Activated CD4-positive, CD25-positive, alpha-beta regulatory T cell (primary cell): Measurements from ENCODE around the gene TMEM132A.

Experiments
- DNase-seq, 4 experiments: peaks; one replicate each; lab custom pipeline; 2025; lab: John Stamatoyannopoulos, UW

Gene TMEM132A, protein sequence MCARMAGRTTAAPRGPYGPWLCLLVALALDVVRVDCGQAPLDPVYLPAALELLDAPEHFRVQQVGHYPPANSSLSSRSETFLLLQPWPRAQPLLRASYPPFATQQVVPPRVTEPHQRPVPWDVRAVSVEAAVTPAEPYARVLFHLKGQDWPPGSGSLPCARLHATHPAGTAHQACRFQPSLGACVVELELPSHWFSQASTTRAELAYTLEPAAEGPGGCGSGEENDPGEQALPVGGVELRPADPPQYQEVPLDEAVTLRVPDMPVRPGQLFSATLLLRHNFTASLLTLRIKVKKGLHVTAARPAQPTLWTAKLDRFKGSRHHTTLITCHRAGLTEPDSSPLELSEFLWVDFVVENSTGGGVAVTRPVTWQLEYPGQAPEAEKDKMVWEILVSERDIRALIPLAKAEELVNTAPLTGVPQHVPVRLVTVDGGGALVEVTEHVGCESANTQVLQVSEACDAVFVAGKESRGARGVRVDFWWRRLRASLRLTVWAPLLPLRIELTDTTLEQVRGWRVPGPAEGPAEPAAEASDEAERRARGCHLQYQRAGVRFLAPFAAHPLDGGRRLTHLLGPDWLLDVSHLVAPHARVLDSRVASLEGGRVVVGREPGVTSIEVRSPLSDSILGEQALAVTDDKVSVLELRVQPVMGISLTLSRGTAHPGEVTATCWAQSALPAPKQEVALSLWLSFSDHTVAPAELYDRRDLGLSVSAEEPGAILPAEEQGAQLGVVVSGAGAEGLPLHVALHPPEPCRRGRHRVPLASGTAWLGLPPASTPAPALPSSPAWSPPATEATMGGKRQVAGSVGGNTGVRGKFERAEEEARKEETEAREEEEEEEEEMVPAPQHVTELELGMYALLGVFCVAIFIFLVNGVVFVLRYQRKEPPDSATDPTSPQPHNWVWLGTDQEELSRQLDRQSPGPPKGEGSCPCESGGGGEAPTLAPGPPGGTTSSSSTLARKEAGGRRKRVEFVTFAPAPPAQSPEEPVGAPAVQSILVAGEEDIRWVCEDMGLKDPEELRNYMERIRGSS

DNA sequence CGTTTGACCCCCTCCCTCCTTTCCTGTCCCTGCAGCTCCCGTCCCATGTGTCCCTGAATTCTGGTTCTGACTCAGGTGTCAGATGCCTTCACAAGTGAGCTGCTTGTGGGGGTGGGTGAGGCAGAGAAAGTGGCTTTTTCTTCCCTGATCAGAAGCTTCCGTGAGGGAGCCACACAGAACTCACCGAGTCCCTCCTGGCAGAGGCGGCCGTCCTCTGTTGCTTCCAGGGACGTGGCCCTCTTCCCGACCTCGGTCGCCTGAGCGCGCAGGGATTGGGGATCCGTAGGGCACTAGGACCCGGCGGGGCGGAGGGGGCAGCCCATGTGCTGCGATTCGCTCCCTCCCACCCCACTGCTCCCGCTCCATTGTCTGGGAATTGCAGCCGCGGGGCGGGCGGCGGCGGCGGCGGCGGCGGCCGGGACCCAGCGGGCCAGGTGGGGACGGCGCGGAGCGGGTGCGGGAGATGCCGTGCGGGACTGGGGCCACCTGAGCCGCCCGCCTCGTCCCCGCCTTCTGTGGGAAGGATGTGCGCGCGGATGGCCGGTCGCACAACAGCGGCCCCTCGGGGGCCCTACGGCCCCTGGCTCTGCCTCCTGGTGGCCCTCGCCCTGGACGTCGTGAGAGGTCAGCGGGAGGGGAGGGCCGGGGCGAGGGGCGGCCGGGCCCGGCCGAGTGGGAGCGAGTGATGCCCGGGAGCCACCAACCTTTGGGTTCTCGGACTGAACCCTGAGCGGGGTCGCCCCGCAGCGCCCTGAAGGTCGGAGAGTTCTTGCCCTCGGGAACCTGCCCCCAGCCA is at the start of gene TMEM132A:
TSS of gene TMEM132A (plus strand) at position 351 of the 796 bp plus-strand sequence. CDS start at position 525, 174 bp downstream.
- DNase-seq: no peak

DNA sequence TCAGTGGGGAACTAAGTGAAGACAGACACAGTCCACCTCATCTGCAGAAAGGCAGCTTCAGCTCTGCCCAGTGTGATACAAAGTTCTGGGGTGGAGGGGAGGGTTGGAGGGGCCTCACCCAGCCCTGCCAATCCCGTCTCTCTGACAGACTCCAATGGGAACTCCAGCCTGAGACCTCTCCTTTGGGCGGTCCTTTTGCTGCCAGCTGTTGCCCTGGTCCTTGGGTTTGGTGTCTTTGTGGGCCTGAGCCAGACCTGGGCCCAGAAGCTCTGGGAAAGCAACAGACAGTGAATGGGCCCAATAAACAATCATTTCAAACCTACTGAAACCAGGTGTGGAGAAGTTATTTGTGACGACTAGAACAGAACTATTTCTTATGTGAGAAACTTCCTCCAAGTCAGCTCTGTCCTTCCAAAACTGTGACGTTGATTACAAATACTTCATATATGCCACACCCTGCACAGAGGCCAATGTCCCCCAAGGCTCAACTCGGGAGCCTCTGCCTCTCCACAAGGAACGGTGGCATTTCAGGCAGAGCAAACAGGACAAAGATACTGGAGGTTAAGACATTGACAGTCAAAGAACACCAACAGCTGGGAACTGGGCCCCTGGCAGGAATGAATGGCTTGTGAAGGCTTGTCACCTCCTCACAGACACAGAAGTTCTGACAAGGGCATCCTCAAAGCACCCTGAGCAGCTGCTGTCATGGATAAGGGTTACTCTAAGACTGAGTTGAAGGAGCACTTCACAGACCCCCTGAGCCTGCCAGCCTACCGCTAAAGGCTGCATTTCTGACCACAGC is 48.7 kb upstream of the TMEM132A start:
- DNase-seq: no peak

DNA sequence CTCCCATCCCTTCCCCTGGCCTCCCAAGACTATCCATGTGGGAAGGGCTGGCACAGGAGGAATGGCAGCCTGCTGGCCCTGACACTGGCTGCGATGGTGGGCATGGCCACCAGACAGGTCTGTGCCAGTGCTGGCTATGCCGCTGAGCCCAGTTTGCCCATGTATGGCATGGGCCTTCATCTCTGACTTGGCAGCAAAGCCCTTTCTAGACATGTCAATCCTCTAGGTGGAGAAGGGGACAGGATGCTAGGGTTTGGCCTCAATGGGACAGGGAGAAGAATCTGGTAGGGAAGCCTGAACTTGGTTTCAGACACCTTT is 48.1 kb upstream of the TMEM132A start:
- DNase-seq: no peak

DNA sequence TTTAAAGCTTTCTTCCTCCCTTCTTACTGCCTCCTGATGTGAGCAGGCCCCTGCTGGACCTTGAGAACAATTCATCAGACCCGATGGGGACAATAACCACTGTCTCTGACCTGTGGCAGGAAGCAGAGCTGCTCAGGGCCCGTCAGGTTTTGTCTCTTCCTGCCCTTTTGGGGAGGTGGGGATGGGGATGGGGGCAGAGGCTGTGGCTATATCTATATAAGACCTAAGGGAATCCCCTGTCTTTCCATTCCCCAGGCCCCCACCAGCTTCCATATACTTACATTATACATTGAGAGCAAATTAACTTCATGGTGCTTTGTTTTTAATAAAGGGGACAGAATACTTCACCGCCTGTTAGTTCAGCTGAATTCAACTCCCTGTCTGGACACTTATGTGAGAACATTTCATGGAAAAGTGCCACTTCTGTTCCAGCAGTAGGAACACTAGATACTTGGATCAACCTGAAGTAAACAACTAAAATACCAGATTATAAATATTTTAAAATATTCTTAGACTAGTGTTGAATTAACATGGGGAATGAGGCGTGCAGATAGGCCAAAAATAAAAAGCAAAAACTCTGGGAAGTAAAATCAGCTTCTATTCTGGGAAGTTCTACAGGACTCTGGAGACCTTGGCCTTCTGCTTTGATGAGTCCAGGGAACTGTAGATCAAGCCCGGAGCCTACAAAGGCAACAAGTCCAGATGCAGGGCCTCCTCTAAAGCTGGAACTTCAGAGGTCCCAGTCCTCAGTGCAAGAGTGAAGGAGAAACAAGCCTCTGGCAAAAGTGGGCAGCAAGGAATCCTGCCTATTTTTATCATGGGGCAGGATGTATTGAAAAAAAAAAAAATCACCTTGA is 45.8 kb upstream of the TMEM132A start:
- DNase-seq: no peak

DNA sequence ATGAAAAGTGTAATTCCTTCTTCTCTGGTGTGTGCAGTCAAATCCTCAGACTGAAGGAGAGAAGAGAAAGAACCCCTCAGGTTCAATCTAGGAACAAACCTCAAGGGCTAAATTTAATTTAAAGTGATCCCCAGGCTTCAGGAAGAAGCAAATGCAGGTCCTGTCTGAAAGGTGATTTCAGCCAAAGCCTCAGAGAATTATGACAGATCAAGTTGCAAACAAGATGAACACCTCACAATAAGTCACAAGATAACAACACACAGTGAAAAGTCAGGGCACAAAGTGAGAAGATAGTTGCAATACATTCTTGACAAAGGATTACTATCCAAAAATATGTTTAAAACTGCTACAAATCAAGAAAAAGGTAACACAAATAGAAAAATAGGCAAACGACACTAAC is 45.2 kb upstream of the TMEM132A start:
- no peak for DNase-seq

DNA sequence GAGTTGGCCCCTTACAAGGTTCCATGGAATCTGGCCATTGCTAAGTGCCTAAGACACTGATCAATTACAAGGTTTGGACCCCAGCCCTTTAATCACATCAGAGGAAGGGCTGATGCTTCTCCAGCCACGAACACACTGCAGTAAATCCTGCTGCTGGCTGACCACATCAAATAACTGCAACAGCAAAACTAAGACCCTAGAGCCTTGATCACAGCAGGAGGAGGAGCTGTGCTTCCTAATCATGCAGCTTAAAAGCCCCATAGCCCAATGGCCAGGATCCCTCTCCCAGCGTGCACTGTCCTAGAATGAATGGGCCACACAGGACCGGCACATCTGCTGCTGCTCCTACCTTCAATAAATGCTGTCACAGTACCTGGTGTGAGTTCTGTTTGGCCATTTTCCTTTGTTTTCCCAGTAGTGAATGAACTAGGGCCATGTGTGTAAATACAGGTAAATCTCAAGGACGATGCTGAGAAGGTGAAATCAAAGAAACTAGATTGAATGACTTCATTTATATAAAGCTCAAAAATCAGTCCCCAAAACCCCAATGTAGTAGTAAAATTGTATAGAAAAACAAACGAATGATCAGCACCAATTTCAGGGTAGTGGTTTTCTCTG is 44.2 kb upstream of the TMEM132A start:
- DNase-seq: no peak

DNA sequence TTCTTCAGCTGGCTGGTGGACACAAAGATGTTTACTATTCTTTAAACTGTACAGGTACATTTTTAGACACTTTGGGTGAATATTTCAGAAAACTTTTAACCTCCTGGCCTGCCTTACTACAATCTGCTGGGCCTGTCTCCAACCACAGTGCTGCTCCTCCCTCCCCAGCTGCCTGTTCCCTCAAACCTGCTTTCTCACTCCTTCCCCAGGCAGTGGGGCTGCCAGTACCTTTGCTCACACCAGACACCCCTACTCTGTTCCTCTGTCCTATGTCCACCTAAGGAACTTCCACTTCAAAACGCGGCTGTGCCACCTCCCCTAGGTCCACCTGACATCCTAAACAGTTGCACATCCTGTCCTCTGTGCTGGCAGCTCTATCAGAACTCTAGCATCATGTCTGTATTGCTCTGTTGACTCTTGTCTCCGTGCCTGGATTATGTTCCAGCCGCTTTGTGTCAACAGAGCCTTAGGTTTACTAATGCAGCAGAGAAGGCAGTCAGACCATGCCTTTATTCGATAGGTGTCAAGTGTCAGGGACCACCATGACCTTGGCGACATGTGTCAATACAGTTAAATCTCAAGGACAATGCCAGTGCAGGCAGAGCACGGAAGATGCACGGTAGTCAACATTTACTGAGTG is 43.5 kb upstream of the TMEM132A start:
- no peak for DNase-seq

DNA sequence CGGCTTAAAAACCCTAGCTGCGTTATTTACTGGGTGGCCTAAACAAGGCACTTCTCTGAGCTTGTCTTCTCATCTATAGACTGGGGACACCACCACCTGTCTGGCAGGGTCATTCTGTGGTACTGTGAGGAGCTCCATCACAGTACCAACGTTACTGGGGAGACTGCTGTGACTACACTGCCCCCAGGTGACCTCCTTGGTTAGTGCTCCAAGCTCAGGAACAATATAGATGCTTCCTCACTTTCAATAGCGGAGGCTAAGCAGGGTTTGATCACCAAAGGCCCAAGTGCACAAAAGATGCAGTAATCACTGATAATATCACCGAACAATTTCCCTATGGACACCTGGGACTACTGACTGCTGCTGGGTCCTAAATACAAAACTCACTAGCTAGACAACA is 36.7 kb upstream of the TMEM132A start:
- DNase-seq: no peak

DNA sequence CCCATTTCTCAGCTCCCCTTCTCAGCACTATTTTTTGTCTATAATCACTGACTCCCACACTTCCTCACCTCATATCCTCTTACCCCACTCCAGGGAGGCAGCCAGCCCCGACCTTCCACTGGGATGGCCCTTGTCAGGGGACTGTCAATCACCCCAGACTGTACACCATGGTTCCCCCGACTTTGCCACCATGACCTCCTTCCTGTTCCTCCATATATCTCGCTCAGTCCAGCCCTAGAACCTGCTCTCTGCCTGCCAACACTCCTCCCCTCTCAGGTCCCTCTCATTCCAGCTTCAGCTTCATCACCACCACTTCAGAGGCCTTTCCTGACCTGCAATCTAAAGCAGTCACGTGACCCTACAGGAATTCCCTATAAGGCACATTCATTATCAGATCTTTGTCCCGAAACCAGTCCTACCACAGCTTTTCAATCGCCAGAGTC is 34.4 kb upstream of the TMEM132A start:
- DNase-seq: no peak

DNA sequence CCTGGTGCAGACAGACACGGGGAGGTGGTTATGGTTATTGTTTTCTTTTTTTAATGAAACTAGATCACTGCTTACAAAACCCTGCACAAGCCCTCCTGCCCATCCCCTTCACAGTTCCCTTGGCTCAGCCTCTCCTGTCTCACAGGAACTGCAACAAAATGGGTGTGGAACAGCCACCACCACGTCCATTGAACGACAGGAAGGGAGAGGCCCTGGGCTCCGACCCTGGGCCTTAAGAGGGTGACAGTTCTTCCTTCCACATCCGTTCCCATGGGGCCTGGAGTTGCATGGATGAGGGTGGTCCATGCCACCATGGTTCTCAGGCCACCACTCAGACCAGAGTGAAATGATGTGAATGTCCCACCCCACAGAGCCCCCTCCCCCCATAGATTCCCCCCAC is 33.6 kb upstream of the TMEM132A start:
- DNase-seq: no peak

DNA sequence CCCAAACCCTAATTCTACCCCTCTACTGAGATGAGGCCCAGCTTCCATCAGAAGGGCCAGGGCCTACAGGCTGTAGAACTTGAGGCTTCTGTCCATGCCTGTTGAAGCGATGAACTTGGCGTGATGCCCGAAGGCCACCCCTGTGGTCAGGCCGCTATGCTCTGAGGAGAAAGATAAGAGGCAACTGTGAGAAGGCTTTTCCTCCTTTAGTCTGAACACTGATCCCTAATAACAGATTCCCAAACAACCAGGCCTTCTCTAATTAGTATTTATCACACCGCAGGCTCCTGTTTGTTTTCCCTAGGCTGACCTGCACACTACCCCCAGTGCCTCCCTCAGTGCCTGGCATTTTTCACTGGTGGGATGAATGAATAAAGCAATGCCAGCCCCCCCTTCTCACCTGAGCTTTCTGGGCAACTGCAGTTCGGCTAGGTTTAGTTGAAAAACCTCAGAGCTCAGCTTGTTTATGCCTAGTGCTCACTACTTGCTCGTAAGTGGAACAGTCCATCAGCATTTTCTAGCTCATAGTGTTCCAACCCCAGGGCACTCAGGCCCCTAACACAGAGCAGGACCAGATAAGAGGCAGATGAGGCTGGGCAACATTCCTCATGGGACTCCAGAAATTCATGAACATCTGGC is 33.0 kb upstream of the TMEM132A start:
- DNase-seq: no peak

DNA sequence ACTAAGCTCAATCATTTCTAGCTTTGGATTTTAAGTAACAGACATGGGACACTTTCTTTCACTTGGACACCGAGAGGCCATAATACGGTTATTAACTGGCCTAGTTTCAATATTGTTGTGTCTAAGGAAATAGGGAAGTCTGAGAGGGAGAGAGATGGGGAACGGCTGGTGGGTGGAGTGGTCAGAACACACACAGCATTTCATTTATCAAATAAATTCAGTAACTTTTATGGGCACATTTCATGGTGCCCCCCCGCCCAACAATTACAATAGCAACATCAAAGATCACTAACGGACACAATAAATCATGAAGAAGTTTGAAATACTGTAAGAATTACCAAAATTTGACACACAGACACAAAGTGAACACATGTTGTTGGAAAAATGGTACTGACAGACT is 28.6 kb upstream of the TMEM132A start:
- DNase-seq: no peak

DNA sequence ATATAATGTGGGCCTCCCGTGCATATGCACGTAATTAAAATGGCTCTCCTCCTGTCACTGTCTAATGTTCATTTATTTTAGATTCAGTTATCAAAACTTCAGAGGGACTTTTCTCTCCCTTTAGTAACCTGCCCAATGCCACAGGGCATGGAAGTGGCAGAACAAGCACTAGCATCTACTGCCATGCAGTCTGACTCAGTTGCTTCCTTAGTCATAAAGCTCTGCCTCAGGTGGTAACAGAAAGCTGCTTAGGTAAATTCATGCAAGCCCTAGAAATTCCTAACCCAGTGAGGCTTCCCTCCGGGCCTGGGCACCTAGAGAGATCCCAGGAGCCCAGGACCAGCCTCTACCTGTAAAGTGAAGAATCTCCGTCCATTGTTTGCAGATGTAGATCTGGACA is 26.8 kb upstream of the TMEM132A start:
- DNase-seq: no peak

DNA sequence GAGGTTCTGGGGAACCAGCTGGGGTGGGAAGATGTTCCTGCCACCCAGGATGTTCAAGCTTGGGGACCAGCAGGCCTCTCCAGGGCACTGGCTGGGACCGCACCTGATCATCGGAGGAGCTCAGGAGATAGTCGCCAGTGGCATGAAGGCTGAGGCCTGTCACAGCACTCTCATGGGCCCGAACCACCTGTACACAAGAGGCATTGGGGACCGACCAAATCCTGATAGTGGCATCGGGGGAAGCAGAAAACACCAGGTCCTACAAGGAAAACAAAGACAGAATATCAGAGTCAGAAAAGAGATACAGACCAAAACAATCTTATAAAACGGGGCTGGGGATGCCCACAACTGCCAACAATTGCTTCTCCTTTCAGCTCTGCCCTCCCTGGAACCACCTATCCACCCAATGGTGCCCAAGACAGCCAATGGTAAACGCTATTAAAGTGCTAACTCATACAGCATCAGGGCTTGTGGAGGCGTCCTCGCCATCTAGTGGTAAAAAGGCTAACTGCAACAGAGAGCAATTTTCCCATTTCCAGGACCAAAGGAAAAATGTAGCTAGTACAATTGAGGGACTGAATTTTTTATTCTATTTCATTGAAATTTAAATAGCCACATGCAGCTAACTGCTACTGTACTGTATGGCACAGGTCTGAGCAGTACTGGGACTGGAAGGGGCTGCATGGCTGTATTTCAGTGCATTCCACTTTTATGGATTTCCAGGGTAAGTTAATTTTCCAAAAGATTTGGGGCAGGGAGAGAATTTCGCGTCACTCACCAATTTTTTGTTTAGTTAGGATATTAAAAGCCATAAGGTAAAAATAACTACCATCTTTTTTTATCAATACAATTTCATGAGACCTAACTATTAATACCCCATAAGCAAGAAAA is 25.0 kb upstream of the TMEM132A start:
- DNase-seq: no peak

DNA sequence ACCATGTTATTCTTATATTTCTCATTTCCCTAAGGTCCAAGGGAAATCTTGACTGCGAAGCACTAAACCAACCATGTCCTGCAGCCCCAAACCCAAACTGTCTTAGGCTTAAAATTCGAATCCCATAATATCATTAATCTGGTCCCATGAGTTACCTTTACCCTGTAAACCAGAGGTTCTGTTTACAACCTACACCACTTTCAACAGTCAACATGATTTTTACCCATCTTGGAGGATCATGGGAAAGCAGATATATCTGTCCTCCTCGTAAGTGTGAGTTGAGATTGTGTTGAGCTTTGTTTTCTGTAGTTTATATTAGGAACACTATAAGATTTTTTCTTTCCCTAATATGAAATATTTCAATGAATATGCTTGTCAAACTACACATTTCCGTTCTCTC is 24.3 kb upstream of the TMEM132A start:
- DNase-seq: no peak

DNA sequence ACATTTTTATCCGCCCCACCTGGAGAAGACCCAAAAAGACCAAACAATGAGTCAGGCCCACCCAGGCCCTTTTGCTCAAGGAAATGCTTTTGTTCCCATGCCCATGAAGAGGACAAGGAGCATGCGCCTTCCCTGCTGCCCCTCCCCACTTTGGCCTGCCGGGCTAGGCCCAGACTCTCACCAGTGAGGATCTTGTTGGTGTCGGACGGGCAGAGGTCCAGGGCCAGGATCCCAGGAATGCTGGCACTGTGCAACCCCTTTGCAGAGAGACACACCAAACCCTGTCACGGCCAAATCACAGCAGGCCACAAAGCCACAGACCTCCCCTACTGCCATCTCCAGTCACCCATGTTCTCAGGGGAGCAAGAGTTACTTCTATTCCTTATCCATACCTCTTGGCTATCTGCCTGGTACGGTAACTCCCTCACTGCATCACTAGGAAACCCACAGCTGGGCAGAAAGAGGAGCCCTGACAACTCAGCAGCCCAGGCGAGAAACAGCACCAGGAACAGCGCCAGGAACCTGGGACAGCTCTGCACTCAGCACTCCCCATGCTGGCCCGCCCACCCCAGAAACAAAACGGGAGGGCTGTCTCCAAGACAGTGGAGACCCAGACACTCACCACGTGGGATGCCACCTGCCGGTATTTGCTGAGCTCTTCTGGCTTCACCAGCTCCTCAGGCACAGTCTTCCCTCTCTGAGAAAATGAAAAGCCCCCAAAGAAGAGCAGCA is 23.4 kb upstream of the TMEM132A start:
- no peak for DNase-seq

DNA sequence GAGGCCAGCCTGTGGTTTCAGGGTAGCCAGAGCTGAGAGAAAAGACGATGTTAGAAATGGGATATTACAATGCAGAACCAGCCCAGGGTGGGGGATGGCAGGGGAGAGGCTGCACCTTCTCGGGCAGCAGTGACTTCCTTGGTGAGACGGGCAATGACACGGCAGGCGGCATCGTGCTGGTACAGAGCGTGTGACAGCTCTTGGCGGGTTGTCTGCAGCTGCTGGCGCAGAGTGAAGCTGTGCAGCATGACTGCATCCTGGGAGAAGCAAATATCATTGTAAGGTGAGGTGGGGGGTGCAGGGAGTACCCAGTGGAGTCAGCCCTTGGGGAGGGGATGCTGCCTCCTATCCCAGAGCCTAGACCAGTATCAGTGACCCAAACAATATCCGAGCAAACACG is 21.6 kb upstream of the TMEM132A start:
- DNase-seq: no peak
